GM12872 (cell line): Measurements from ENCODE around the gene GABRE.

Experiments used
- CTCF ChIP-seq: IDR thresholded peaks from 3 replicates; pipeline ENCODE4 v1.5.1; 2011; ENCODE audit warnings: low read depth, mild to moderate bottlenecking, low read length, moderate library complexity; ENCODE audit not compliant: insufficient read depth

The GABRE gene

GRCh38 chrX:151970027-151970426, 4.4 kb downstream of the GABRE start:
- TF ChIP-seq CTCF, result no peak

GRCh38 chrX:151966236-151966635, 8.2 kb downstream of the GABRE start:
- no peak for TF ChIP-seq CTCF

GRCh38 chrX:151962034-151962433, 12.4 kb downstream of the GABRE start:
- no peak for TF ChIP-seq CTCF

GRCh38 chrX:151958101-151958500, 16.4 kb downstream of the GABRE start:
- TF ChIP-seq CTCF, result no peak

- TF ChIP-seq CTCF, result no peak
These were observed 19.7 kb downstream of the GABRE start for GRCh38 chrX:151954730-151955129.

GRCh38 chrX:151938172-151938571, 36.3 kb downstream of the GABRE start:
- no peak for TF ChIP-seq CTCF

GRCh38 chrX:151935358-151935757, 39.1 kb downstream of the GABRE start:
- TF ChIP-seq CTCF, result no peak

- TF ChIP-seq CTCF, result no peak
These were observed 45.4 kb downstream of the GABRE start for GRCh38 chrX:151929126-151929525.
